SK-N-MC (cell line): Measurements from ENCODE around the gene EIF5B.

Experiments
- EZH2 ChIP-seq: fragments of 200-600 bp; sonication (generic); IDR thresholded peaks from one replicate; pipeline ENCODE4 v1.6.1; 2017; ENCODE audit warnings: antibody characterized with exemption
- POLR2AphosphoS5 ChIP-seq: IDR thresholded peaks from 2 replicates; pipeline ENCODE4 v1.6.1; 2012; ENCODE audit warnings: mild to moderate bottlenecking, low read depth, low read length, borderline replicate concordance

DNA sequence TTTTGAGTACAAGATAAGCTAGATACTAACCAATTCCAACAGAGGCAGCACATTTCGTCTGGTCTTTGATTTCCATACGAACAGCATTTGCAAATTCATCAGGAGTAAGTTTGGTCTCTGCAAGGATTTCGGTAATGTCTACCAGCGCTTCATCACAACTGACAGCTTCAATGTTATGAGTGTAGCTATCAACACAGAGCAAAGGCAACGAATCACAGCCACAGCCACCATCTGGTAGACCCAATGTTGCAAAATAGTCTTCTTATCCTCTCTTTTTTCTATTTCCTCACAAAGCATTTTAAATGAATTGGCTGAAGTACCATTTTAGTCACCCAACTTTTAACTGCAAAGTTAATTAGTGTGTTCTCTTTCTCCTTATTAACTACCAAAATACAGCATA lies 84.3 kb downstream of the EIF5B start:
- TF ChIP-seq POLR2AphosphoS5 (no peak), EZH2 (no peak)
